ENCODE data around the gene MYO5B.

Gene MYO5B

DNA sequence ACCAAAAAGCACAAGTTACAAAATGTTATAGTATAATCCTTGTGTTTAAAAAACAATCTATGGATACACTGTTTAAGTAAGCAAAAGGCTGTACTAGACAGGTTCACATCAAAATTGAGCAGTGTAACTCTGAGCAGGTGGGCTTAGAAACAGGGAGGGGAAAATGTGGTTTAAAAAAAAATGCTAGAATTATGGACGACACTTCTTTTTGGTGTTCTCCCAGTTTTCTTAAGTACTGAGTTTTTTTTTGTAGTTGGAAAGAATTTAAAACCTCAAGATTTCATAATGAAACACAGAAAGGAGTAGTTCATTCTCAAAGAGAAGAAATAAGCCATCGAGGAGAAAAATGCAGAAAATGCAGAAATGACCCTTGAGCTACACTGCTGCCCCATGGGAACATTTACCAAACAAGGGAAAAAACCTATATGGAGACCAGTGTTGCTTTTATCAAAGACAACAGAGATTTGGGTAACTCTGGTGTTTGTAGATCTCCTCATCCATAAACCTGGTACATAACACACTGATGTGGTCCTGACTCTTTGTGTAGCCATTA, 100.7 kb downstream of the MYO5B start:
- Mint-ChIP-seq H3K4me3 (no peak overlapping the region), H3K27ac (no peak overlapping the region), H3K4me1 (ENCODE audit: low read depth) (no peaks in the 10 kb centered on the region), H3K27me3 (ENCODE audit: low read depth) (peaks cover 31% of the 10 kb centered on the region), H3K36me3 (ENCODE audit: low read depth) (no peaks in the 10 kb centered on the region), H3K9me3 (no peaks in the 10 kb centered on the region)
- no peak for DNase-seq (ENCODE audit: low spot score)

DNA sequence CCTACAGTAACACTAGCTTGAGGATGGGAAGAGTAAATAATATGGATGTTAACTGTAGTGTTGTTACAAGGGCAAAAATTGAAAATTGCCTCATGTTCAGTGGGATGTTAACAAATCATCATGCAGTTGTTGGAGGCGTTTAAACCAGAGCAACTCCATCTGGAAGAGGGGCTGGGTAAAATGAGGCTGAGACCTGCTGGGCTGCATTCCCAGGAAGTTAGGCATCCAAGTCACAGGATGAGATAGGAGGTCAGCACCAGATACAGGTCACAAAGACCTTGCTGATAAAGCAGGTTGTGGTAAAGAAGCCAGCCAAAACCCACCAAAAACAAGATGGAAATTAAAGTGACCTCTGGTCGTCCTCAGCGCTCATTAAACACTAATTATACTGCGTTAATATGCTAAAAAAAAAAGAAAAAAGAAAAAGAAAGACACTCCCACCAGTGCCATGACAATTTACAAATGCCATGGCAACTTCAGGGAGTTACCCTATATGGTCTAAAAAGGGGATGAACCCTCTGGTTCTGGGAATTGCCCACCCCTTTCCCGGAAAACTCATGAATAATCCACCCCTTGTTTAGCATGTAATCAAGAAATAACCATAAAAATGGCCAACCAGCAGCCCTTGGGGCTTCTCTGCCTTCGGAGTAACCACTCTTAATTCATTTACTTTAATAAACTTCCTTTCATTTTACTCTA, 101.4 kb downstream of the MYO5B start:
- Mint-ChIP-seq H3K27me3 (ENCODE audit: low read depth) (peaks cover 31% of the 10 kb centered on the region), H3K4me3 (no peak overlapping the region), H3K36me3 (ENCODE audit: low read depth) (no peaks in the 10 kb centered on the region), H3K4me1 (ENCODE audit: low read depth) (no peaks in the 10 kb centered on the region), H3K27ac (no peak overlapping the region), H3K9me3 (no peaks in the 10 kb centered on the region)
- no peak for DNase-seq (ENCODE audit: low spot score)

DNA sequence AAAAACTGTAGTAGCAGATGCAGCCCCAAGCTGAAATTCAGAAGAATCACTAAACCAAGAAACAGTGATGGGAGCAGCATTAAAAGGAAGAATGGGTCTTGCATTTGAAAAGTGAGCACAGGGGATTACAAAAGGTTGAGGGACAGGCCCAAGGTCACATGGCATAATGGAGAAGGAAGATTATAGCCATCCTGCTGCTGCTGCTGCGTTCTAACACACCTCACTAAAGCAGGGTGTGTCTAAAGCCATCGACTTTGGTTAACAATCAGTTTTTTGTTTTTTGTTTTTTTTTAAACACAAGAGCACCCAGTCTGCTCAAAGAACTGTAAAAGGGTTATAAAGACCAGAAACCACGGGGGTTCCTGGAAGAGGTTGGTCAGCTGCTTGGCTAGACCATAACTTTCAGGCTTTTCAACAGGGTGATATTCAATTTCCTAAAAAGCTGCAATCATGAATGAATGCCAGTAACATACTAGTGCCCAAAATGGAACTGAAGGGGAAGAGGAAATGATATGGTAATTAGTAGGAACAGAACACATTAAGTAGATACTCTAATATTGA, 102.6 kb downstream of the MYO5B start:
- no peaks in the 10 kb centered on the region for H3K9me3 Mint-ChIP-seq
- no peak for DNase-seq (ENCODE audit: low spot score)
- no peaks in the 10 kb centered on the region for H3K4me1 Mint-ChIP-seq (ENCODE audit: low read depth)
- H3K4me3 Mint-ChIP-seq, result no peak overlapping the region
- H3K27ac Mint-ChIP-seq, result no peak overlapping the region
- H3K36me3 Mint-ChIP-seq (ENCODE audit: low read depth), result no peaks in the 10 kb centered on the region
- peaks cover 31% of the 10 kb centered on the region for H3K27me3 Mint-ChIP-seq (ENCODE audit: low read depth)

DNA sequence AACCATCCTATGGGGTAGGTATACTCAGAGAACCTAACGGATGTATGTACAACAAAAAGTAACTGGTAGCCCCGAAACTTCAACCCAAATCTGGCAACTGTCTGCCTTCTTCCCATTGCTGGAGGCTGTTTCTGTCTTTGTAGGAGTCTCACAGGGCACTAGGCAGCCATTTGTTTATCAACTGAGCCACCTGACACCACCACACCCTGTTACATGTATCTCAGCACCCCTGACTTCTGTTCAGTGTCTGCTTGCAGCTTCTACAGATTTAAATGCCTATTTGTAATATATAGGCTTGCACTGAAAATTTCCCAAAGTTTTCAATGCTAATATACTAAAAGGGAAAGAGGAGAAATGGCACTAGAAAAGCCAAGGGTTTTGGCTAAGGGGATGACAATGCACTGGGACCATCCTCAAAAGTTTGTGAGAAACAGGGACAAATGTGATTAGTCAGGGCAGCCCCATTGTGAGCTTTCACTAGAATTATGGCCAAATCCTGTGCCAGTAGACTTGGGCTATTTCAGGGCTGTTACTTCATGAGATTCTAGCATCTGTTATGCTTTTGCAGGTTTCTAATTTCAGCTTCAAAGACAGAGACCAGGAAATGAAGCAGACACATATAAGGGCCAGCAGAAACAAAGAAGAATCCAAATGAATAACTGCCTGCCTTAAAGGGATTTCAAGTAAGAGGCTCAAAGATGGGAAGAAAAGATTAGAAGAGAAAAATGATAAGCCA, 103.3 kb downstream of the MYO5B start:
- no peak overlapping the region for H3K4me3 Mint-ChIP-seq
- no peaks in the 10 kb centered on the region for H3K9me3 Mint-ChIP-seq
- H3K36me3 Mint-ChIP-seq (ENCODE audit: low read depth), result no peaks in the 10 kb centered on the region
- H3K4me1 Mint-ChIP-seq (ENCODE audit: low read depth), result no peaks in the 10 kb centered on the region
- DNase-seq (ENCODE audit: low spot score), result no peak
- no peak overlapping the region for H3K27ac Mint-ChIP-seq
- H3K27me3 Mint-ChIP-seq (ENCODE audit: low read depth), result peaks cover 26% of the 10 kb centered on the region

DNA sequence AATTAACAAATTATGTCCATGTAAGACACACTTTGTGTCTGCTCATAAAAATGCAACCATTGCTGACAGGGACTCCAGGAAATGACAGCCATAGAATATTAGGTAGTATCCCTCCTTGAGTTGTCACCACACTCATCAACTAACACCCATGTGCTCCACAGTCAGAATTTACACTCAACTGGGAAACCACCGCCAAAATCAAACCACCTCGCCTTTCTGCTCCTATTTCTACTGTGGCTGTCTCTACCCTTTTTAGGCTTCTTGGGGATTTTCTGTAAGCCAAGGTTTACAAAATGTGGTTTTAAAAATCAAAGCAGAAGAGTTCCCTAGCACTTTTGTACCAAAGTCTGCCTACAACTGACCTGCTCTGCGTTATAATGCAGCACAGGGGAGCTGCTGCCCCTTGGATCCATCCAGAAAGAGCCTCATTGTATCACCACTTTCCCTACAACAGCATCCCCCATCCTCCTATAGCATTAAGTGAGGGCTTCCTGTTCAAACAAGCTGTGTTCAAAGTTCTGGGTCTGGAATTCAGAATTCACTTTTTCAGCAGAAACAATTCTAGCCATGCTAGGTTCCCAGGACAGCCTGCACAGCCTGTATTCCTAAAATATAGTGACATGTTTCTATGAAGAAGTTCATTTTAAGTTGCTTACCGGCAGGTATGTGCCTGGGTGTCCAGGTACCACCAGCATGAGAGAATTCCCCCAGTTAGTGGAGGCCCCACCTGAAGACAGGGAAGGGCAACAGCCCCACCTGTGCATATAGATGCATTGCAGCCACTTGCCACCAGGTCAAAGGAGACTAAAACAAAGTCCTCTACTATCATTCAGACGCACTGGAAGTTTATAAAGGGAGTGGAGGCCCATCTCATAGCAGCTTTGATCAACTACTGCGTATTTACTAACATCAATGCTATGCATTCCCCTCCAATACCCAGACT, 104.3 kb downstream of the MYO5B start:
- Mint-ChIP-seq H3K36me3 (ENCODE audit: low read depth) (no peaks in the 10 kb centered on the region), H3K4me3 (no peak overlapping the region), H3K4me1 (ENCODE audit: low read depth) (no peaks in the 10 kb centered on the region), H3K27ac (no peak overlapping the region), H3K27me3 (ENCODE audit: low read depth) (peaks cover 21% of the 10 kb centered on the region), H3K9me3 (no peaks in the 10 kb centered on the region)
- DNase-seq (ENCODE audit: low spot score), result no peak

DNA sequence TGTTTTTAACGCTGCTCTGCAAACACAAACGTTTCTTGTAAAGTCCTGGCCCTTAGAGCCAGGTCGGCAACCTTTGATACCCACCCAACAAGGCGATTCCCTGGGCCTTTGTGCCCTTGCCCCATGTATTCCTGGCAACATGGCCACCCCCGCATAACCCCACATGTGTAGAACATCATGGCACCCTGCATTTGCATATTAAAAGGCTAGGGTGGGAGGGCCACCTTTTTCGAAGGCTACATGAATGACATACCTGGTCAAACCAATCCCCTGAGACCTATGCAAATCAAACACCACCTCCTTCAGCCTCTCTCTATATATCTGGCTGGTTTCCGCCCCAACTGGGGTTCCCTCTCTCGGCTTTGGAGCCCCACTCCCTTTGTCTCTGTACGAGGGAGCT, 105.2 kb downstream of the MYO5B start:
- no peak for DNase-seq (ENCODE audit: low spot score)
- H3K27ac Mint-ChIP-seq, result no peak overlapping the region
- no peaks in the 10 kb centered on the region for H3K4me1 Mint-ChIP-seq (ENCODE audit: low read depth)
- H3K4me3 Mint-ChIP-seq, result no peak overlapping the region
- no peaks in the 10 kb centered on the region for H3K9me3 Mint-ChIP-seq
- H3K36me3 Mint-ChIP-seq (ENCODE audit: low read depth), result no peaks in the 10 kb centered on the region
- peaks cover 14% of the 10 kb centered on the region for H3K27me3 Mint-ChIP-seq (ENCODE audit: low read depth)

DNA sequence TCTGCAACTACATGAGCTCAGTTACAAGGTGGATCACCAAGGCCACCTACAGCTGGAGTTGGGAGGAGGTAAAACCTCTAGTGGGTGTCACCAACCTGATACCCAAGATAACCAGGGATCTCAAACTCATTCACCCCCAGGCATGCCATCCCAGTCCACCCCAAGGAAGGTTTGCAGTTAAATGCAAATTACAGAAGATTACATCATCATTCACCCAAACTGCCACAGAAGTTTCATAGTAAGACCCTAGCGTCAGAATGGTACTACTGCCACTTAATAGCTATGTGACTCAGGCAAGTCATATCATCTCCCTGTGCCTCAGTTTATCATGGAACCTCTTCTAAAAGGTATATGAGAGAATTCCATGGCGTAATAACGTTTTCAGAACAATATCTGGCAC, 111.2 kb downstream of the MYO5B start:
- Mint-ChIP-seq H3K27me3 (ENCODE audit: low read depth) (peaks cover 7% of the 10 kb centered on the region), H3K9me3 (no peaks in the 10 kb centered on the region), H3K4me1 (ENCODE audit: low read depth) (no peaks in the 10 kb centered on the region), H3K36me3 (ENCODE audit: low read depth) (no peaks in the 10 kb centered on the region), H3K27ac (no peak overlapping the region), H3K4me3 (no peak overlapping the region)
- DNase-seq (ENCODE audit: low spot score), result no peak

DNA sequence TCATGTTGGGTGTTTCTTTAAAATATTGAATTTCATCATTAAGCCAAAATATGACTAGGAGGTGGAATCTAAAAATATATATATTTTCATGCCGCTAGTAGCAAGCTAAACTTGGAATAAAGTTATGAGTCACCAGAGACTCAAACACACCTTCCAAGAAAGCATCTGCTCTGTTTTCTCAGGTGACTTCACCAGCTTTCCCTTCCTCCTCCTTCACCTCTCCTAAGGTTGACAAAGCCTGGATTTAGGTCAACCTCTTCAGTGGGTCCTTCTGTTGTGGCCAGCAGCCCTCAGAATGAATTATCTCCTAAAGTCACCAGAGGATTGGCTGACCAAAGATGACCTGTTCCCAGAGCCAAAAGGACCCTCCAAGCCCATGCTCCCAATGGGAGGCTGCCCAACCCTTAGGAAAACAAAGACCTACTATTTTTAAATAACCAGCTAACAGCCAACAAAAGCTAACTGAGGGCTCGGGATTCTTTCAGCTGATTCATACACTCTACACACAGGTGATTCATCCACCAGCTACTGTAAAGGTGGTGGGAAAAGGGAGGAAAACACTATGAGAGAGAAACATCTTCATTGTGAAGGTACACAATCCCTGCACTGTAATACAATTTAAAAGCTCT, 113.9 kb downstream of the MYO5B start:
- no peak for DNase-seq (ENCODE audit: low spot score)
- H3K4me1 Mint-ChIP-seq (ENCODE audit: low read depth), result peaks cover 2% of the 10 kb centered on the region
- H3K4me3 Mint-ChIP-seq, result no peak overlapping the region
- no peaks in the 10 kb centered on the region for H3K9me3 Mint-ChIP-seq
- no peaks in the 10 kb centered on the region for H3K36me3 Mint-ChIP-seq (ENCODE audit: low read depth)
- H3K27ac Mint-ChIP-seq, result no peak overlapping the region
- peaks cover 7% of the 10 kb centered on the region for H3K27me3 Mint-ChIP-seq (ENCODE audit: low read depth)

DNA sequence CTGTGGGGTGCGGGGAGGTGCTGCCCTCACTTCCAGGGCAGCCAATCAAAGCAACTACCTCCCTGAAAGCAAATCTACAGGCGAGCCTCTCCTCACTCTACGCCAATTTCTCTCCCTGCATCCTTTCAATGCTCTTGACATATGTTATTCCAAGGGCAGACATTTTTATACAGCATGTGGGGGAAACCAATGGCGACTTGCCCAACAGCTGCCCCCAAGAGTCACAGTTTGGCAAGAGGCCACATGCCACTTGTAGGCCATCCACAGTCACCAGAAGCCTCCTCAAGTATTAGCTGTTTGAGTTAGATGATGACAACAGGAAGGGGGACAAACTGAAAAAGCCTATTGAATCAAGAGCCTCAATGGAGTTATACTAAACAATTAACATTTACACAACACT, 114.6 kb downstream of the MYO5B start:
- peaks cover 2% of the 10 kb centered on the region for H3K4me1 Mint-ChIP-seq (ENCODE audit: low read depth)
- H3K27ac Mint-ChIP-seq, result no peak overlapping the region
- no peaks in the 10 kb centered on the region for H3K9me3 Mint-ChIP-seq
- H3K27me3 Mint-ChIP-seq (ENCODE audit: low read depth), result peaks cover 7% of the 10 kb centered on the region
- H3K4me3 Mint-ChIP-seq, result no peak overlapping the region
- DNase-seq (ENCODE audit: low spot score), result no peak
- H3K36me3 Mint-ChIP-seq (ENCODE audit: low read depth), result no peaks in the 10 kb centered on the region

DNA sequence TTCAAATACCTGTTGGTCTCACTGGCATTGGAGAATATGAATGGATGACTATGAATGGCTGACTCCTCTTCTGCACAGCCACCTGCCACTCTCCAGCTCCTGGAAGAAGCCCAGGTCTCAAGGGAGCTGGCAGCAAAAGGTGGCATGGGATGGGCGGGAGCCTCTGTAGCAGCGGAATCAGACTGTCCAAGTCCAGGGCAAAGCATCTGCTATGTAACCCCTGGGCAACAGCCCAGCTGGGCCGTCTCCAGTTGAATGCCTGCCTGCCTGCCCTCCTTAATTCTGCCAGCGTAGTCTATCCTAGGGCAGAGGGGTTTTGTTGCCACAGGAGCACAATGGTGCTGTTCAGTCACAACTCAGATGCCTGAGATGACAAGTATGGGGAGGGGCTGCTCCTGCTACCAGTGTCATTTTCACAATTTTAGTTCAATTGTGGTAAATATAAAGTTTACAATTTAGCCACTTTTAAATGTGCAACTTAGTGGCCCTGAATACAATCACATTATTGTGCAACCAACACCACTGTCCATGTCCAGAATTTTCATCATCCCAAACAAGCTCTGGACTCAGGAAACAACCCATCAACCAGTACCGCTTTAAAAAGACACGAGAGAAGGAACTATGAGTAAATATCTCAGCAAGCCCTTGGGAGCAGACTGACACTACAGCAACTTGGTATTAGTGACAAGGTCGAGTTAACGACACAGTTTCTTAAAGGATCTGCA, 115.2 kb downstream of the MYO5B start:
- Mint-ChIP-seq H3K4me3 (no peak overlapping the region), H3K9me3 (no peaks in the 10 kb centered on the region), H3K36me3 (ENCODE audit: low read depth) (no peaks in the 10 kb centered on the region), H3K27me3 (ENCODE audit: low read depth) (peaks cover 7% of the 10 kb centered on the region), H3K27ac (no peak overlapping the region), H3K4me1 (ENCODE audit: low read depth) (peaks cover 2% of the 10 kb centered on the region)
- no peak for DNase-seq (ENCODE audit: low spot score)

DNA sequence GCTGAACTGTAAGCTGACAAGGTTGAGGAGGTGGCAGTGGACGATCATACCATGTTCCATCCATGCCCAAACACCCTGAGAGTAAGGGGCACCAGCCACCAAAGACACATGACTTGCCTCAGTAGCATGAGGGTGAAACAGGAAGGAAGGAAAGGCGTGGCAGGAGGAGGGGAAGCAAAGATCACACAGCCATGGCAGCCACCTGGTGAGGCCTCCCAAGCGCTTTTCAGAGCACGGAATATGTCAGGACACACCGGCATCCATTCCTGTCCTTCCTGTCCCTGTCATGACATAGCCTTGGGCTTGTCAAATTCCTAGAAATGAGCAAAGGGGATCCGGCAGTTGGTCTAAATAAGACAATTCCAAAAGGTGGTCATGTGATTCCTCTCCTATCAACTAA, 118.7 kb downstream of the MYO5B start:
- DNase-seq (ENCODE audit: low spot score), result no peak
- no peak overlapping the region for H3K4me3 Mint-ChIP-seq
- H3K27me3 Mint-ChIP-seq (ENCODE audit: low read depth), result peaks cover 7% of the 10 kb centered on the region
- H3K36me3 Mint-ChIP-seq (ENCODE audit: low read depth), result no peaks in the 10 kb centered on the region
- no peak overlapping the region for H3K27ac Mint-ChIP-seq
- no peaks in the 10 kb centered on the region for H3K9me3 Mint-ChIP-seq
- H3K4me1 Mint-ChIP-seq (ENCODE audit: low read depth), result peaks cover 2% of the 10 kb centered on the region

DNA sequence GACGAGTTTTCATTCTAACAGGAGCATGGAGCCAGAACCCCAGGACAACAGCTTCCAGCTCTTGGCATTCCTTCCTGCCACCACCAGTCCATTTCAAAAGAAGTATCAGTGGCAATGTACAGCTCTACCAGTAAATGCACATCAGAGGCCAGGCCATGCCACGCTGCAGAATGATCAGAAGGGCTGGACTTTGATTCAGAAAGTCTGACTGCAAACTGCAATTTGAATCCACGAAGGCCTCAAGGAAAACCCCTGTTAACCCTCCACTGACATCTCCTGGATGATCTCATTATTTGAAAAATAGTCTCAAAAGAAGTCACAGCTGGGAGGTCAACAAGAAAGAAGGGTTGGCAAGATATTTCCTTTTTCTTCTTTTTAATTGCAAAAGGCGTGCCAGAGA, 119.2 kb downstream of the MYO5B start:
- no peak overlapping the region for H3K27ac Mint-ChIP-seq
- no peak for DNase-seq (ENCODE audit: low spot score)
- H3K4me1 Mint-ChIP-seq (ENCODE audit: low read depth), result peaks cover 2% of the 10 kb centered on the region
- no peaks in the 10 kb centered on the region for H3K9me3 Mint-ChIP-seq
- H3K27me3 Mint-ChIP-seq (ENCODE audit: low read depth), result peaks cover 7% of the 10 kb centered on the region
- no peaks in the 10 kb centered on the region for H3K36me3 Mint-ChIP-seq (ENCODE audit: low read depth)
- H3K4me3 Mint-ChIP-seq, result no peak overlapping the region

DNA sequence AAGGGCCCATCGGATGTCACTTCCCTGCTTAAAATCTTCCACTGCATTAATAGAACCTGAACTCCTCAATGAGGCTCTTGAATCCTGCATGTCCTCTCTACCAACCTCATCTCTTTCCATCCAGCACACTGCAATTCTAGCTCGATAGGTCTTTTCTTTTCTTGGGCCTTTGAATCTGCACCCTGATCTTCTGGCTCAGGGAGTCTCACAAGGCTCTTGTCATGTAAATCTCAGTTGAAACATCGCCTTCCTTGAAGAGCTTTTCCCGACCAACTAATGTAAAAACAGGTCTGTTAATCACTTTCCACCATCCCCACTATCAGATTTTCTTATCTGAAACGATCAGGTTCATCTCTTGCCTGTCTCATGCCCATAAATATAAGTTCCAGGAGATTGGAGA, 120.5 kb downstream of the MYO5B start:
- DNase-seq (ENCODE audit: low spot score), result no peak
- H3K4me3 Mint-ChIP-seq, result no peak overlapping the region
- no peaks in the 10 kb centered on the region for H3K9me3 Mint-ChIP-seq
- H3K4me1 Mint-ChIP-seq (ENCODE audit: low read depth), result peaks cover 2% of the 10 kb centered on the region
- no peaks in the 10 kb centered on the region for H3K36me3 Mint-ChIP-seq (ENCODE audit: low read depth)
- H3K27ac Mint-ChIP-seq, result no peak overlapping the region
- peaks cover 3% of the 10 kb centered on the region for H3K27me3 Mint-ChIP-seq (ENCODE audit: low read depth)
